Hematopoietic multipotent progenitor cell treated with erythropoietin and hydrocortisone succinate and interleukin-3 and kit ligand, for 15 days (in vitro differentiated cells): ENCODE measurements around the gene CREB5.

ENCODE experiments used
- DNase-seq: peaks from one replicate; pipeline ENCODE4 v3.0.0-alpha.2; 2015; ENCODE audit warnings: low spot score

The CREB5 gene

GRCh38 chr7:28408105-28408959 lies 4.0 kb upstream of the CREB5 start:
- no peak for DNase-seq

GRCh38 chr7:28408960-28409715 lies 3.2 kb upstream of the CREB5 start:
- no peak for DNase-seq

- DNase-seq: no peak
These were observed 2.3 kb upstream of the CREB5 start for GRCh38 chr7:28409716-28410627.

- DNase-seq: no peak
These were observed 1.4 kb upstream of the CREB5 start for GRCh38 chr7:28410628-28411531.

GRCh38 chr7:28413011-28413410 lies 693 bp downstream of the CREB5 start:
- no peak for DNase-seq

GRCh38 chr7:28414453-28414852 lies 2.1 kb downstream of the CREB5 start:
- no peak for DNase-seq

GRCh38 chr7:28417321-28417940 lies 5.1 kb downstream of the CREB5 start:
- no peak for DNase-seq

- no peak for DNase-seq
These were observed 6.0 kb downstream of the CREB5 start for GRCh38 chr7:28418311-28418710.

- DNase-seq: no peak
These were observed 6.6 kb downstream of the CREB5 start for GRCh38 chr7:28418966-28419365.

GRCh38 chr7:28419716-28420115 lies 7.4 kb downstream of the CREB5 start:
- no peak for DNase-seq

- DNase-seq: no peak
These were observed 10.8 kb downstream of the CREB5 start for GRCh38 chr7:28423112-28423511.

GRCh38 chr7:28423918-28424514 lies 11.7 kb downstream of the CREB5 start:
- no peak for DNase-seq

- DNase-seq: no peak
These were observed 13.2 kb downstream of the CREB5 start for GRCh38 chr7:28425496-28425895.

GRCh38 chr7:28427236-28427635 lies 14.9 kb downstream of the CREB5 start:
- DNase-seq: no peak

- no peak for DNase-seq
These were observed 18.3 kb downstream of the CREB5 start for GRCh38 chr7:28430616-28431015.

GRCh38 chr7:28432105-28432504 lies 19.8 kb downstream of the CREB5 start:
- no peak for DNase-seq

GRCh38 chr7:28433039-28433438 lies 20.7 kb downstream of the CREB5 start:
- no peak for DNase-seq

- DNase-seq: peak; percentile 18
These were observed 21.4 kb downstream of the CREB5 start for GRCh38 chr7:28433699-28434219.

- DNase-seq: no peak
These were observed 22.2 kb downstream of the CREB5 start for GRCh38 chr7:28434510-28434909.

GRCh38 chr7:28435152-28435551 lies 22.8 kb downstream of the CREB5 start:
- no peak for DNase-seq
